NCI-H345 treated with DMSO at 0.1 percent for 48 hours (cell line): Measurements from ENCODE around the gene MRTFA.

Source experiments
- DNase-seq: peaks from one replicate; lab custom pipeline; 2025; ENCODE audit not compliant: unreplicated experiment; lab: John Stamatoyannopoulos, UW

MRTFA gene

GRCh38 chr22:40472579-40472978 lies 163.9 kb downstream of the MRTFA start:
- no peak for DNase-seq

- no peak for DNase-seq
Measured at GRCh38 chr22:40472051-40472450, 164.5 kb downstream of the MRTFA start.

GRCh38 chr22:40469181-40469580 lies 167.3 kb downstream of the MRTFA start:
- DNase-seq = no peak

GRCh38 chr22:40468616-40469015 lies 167.9 kb downstream of the MRTFA start:
- no peak for DNase-seq

- DNase-seq = no peak
Measured at GRCh38 chr22:40466976-40467375, 169.5 kb downstream of the MRTFA start.

- no peak for DNase-seq
Measured at GRCh38 chr22:40463683-40464082, 172.8 kb downstream of the MRTFA start.

- DNase-seq = no peak
Measured at GRCh38 chr22:40463017-40463631, 173.4 kb downstream of the MRTFA start.

GRCh38 chr22:40462195-40462984 lies 174.1 kb downstream of the MRTFA start:
- DNase-seq = no peak

GRCh38 chr22:40453671-40454070 lies 182.8 kb downstream of the MRTFA start:
- DNase-seq = no peak

GRCh38 chr22:40452730-40453487 lies 183.6 kb downstream of the MRTFA start:
- peak; percentile 0 for DNase-seq

GRCh38 chr22:40451210-40451609 lies 185.3 kb downstream of the MRTFA start:
- no peak for DNase-seq

GRCh38 chr22:40450616-40451015 lies 185.9 kb downstream of the MRTFA start:
- DNase-seq = no peak

- no peak for DNase-seq
Measured at GRCh38 chr22:40449676-40450035, 186.9 kb downstream of the MRTFA start.

GRCh38 chr22:40446203-40446602 lies 190.3 kb downstream of the MRTFA start:
- DNase-seq = no peak

- DNase-seq = no peak
Measured at GRCh38 chr22:40444178-40444831, 192.2 kb downstream of the MRTFA start.

- DNase-seq = no peak
Measured at GRCh38 chr22:40443732-40444131, 192.8 kb downstream of the MRTFA start.

GRCh38 chr22:40441761-40442390 lies 194.6 kb downstream of the MRTFA start:
- DNase-seq = no peak

GRCh38 chr22:40436505-40437431 lies 199.8 kb downstream of the MRTFA start:
- DNase-seq = peak; percentile 1

- no peak for DNase-seq
Measured at GRCh38 chr22:40434745-40435144, 201.8 kb downstream of the MRTFA start.

- no peak for DNase-seq
Measured at GRCh38 chr22:40434106-40434505, 202.4 kb downstream of the MRTFA start.
